HepG2 (cell line): ENCODE measurements around the gene SPINK4. TPM values are rescaled to one million over a fixed set of nuclear protein-coding genes. Genes with fewer than 3 reads are reported as not detected.

Experiments
- ATF5 ChIP-seq: sonication (generic); formaldehyde crosslinking; IDR thresholded peaks from 2 replicates; pipeline ENCODE4 v1.4.0; 2020; ENCODE audit warnings: mild to moderate bottlenecking, low read depth, missing genetic modification reagents
- HHEX ChIP-seq: IDR thresholded peaks from 2 replicates; pipeline ENCODE4 v1.6.1; 2016; ENCODE audit warnings: control low read depth
- KLF11 ChIP-seq: IDR thresholded peaks from 2 replicates; pipeline ENCODE4 v1.6.1; 2016; ENCODE audit warnings: missing compliant biosample characterization
- PAWR ChIP-seq: sonication (generic); formaldehyde crosslinking; IDR thresholded peaks from 2 replicates; pipeline ENCODE4 v1.4.0; 2020; ENCODE audit warnings: missing genetic modification reagents, mild to moderate bottlenecking, borderline replicate concordance
- PHF20 ChIP-seq: sonication (generic); formaldehyde crosslinking; IDR thresholded peaks from 2 replicates; pipeline ENCODE4 v1.5.0; 2020; ENCODE audit warnings: mild to moderate bottlenecking, missing genetic modification reagents
- ZNF34 ChIP-seq: sonication (generic); formaldehyde crosslinking; IDR thresholded peaks from 2 replicates; pipeline ENCODE4 v1.4.0; 2020; ENCODE audit warnings: mild to moderate bottlenecking, missing genetic modification reagents, borderline replicate concordance
- ZNF724P ChIP-seq: sonication (generic); formaldehyde crosslinking; IDR thresholded peaks from 2 replicates; pipeline ENCODE4 v1.8.0; 2022; ENCODE audit warnings: missing genetic modification reagents, borderline replicate concordance
- polyA plus RNA-seq, 8 experiments: library from polyadenylated mRNA; depleted of rRNA in 3 of 8; stranded (reverse) in 7 of 8; unstranded in 1 of 8; fragments of >200 nt; fragmentation: Illumina TruSeq in 4 of 8; extraction: Trizol in 4 of 8; gene quantifications; 2 replicates each; pipeline versions ENCODE4 v1.2.1 to v1.2.3, GENCODE V29; 2011 to 2016; ENCODE audit warnings: low read depth in 4 of 8, missing spikeins in 1 of 8, mixed read lengths in 1 of 8; ENCODE audit not compliant: insufficient read depth in 1 of 8
- total RNA-seq, 5 experiments: library from RNA; depleted of rRNA; stranded (reverse); fragments of >200 nt; fragmentation: Illumina TruSeq; extraction: Trizol; gene quantifications; 2 replicates each; pipeline ENCODE4 v1.2.3, GENCODE V29; 2016; ENCODE audit warnings: low read depth in 1 of 5
- TF ChIP-seq, protein P1 (sequence below): sonication (generic); formaldehyde crosslinking; IDR thresholded peaks from 2 replicates; pipeline ENCODE4 v1.4.0; 2020; ENCODE audit warnings: mild to moderate bottlenecking, missing genetic modification reagents, borderline replicate concordance
- TF ChIP-seq, protein P2 (sequence below): sonication (generic); formaldehyde crosslinking; IDR thresholded peaks from 2 replicates; pipeline ENCODE4 v1.5.0; 2020; ENCODE audit warnings: mild to moderate bottlenecking, missing genetic modification reagents, moderate library complexity
- TF ChIP-seq, protein P3 (sequence below): sonication (generic); formaldehyde crosslinking; IDR thresholded peaks from 2 replicates; pipeline ENCODE4 v1.8.1; 2023; ENCODE audit warnings: missing genetic modification reagents, inconsistent platforms, borderline replicate concordance
- TF ChIP-seq, protein P4 (sequence below): sonication (generic); formaldehyde crosslinking; IDR thresholded peaks from 2 replicates; pipeline ENCODE4 v1.4.0; 2020; ENCODE audit warnings: mild to moderate bottlenecking, missing genetic modification reagents
- TF ChIP-seq, protein P5 (sequence below): sonication (generic); formaldehyde crosslinking; IDR thresholded peaks from 2 replicates; pipeline ENCODE4 v1.4.0; 2020; ENCODE audit warnings: low read depth, mild to moderate bottlenecking, missing genetic modification reagents

Gene SPINK4
- total and polyA plus RNA-seq, 2 of the 13 experiments (the other 11 are each of a cell fraction or from before 2014, with no cell fraction given) = 0.53 to 3.4 TPM

DNA sequence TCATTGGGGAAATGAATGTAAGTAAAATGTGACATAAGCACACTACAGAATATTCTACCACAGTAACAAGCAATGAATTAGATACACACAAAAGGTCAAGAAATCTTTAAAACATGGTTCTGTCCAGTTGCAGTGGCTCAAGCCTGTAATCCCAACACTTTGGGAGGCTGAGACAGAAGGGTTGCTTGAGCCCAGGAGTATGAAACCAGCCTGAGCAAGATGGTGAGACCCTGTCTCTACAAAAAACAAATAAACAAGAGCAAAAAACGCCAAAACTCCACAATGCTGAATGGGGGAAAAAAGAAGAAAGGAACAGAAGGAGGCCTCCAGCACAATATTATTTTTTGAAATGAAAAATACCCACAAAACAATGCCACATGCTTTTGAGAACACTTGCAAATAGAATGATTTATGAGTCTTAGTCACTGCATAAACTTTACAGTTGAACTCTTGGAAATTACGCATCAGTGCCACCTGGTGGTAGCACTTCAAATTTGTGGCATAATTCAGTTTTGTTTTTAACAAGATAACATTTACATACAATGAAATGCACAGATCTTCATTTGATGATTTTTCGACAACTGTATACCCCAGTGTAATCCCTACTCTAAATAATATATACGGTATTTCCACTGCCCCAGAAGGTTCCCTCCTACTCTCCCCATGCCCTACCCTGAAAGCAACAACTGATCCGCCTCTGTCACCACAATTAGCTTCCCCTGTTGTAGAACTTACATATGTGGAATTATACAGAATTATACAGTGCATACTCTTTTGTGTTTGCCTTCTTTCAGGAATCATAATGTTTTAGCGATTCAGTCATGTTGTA, 14.4 kb upstream of the SPINK4 start (continued):
- TF ChIP-seq ATF5 (CRISPR knock-in tag) (no peak), ZNF34 (CRISPR knock-in tag) (no peak), ZNF724P (CRISPR knock-in tag) (no peak), PAWR (CRISPR knock-in tag) (no peak), HHEX (CRISPR knock-in tag) (no peak), PHF20 (CRISPR knock-in tag) (no peak), KLF11 (CRISPR knock-in tag) (no peak)
- TF ChIP-seq, protein P1, sequence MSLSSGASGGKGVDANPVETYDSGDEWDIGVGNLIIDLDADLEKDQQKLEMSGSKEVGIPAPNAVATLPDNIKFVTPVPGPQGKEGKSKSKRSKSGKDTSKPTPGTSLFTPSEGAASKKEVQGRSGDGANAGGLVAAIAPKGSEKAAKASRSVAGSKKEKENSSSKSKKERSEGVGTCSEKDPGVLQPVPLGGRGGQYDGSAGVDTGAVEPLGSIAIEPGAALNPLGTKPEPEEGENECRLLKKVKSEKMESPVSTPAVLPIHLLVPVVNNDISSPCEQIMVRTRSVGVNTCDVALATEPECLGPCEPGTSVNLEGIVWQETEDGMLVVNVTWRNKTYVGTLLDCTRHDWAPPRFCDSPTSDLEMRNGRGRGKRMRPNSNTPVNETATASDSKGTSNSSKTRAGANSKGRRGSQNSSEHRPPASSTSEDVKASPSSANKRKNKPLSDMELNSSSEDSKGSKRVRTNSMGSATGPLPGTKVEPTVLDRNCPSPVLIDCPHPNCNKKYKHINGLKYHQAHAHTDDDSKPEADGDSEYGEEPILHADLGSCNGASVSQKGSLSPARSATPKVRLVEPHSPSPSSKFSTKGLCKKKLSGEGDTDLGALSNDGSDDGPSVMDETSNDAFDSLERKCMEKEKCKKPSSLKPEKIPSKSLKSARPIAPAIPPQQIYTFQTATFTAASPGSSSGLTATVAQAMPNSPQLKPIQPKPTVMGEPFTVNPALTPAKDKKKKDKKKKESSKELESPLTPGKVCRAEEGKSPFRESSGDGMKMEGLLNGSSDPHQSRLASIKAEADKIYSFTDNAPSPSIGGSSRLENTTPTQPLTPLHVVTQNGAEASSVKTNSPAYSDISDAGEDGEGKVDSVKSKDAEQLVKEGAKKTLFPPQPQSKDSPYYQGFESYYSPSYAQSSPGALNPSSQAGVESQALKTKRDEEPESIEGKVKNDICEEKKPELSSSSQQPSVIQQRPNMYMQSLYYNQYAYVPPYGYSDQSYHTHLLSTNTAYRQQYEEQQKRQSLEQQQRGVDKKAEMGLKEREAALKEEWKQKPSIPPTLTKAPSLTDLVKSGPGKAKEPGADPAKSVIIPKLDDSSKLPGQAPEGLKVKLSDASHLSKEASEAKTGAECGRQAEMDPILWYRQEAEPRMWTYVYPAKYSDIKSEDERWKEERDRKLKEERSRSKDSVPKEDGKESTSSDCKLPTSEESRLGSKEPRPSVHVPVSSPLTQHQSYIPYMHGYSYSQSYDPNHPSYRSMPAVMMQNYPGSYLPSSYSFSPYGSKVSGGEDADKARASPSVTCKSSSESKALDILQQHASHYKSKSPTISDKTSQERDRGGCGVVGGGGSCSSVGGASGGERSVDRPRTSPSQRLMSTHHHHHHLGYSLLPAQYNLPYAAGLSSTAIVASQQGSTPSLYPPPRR (CRISPR knock-in tag) = no peak
- TF ChIP-seq, protein P2, sequence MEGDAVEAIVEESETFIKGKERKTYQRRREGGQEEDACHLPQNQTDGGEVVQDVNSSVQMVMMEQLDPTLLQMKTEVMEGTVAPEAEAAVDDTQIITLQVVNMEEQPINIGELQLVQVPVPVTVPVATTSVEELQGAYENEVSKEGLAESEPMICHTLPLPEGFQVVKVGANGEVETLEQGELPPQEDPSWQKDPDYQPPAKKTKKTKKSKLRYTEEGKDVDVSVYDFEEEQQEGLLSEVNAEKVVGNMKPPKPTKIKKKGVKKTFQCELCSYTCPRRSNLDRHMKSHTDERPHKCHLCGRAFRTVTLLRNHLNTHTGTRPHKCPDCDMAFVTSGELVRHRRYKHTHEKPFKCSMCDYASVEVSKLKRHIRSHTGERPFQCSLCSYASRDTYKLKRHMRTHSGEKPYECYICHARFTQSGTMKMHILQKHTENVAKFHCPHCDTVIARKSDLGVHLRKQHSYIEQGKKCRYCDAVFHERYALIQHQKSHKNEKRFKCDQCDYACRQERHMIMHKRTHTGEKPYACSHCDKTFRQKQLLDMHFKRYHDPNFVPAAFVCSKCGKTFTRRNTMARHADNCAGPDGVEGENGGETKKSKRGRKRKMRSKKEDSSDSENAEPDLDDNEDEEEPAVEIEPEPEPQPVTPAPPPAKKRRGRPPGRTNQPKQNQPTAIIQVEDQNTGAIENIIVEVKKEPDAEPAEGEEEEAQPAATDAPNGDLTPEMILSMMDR (CRISPR knock-in tag) = peak; percentile 75
- TF ChIP-seq, protein P3, sequence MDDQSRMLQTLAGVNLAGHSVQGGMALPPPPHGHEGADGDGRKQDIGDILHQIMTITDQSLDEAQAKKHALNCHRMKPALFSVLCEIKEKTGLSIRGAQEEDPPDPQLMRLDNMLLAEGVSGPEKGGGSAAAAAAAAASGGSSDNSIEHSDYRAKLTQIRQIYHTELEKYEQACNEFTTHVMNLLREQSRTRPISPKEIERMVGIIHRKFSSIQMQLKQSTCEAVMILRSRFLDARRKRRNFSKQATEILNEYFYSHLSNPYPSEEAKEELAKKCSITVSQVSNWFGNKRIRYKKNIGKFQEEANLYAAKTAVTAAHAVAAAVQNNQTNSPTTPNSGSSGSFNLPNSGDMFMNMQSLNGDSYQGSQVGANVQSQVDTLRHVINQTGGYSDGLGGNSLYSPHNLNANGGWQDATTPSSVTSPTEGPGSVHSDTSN (CRISPR knock-in tag) = no peak
- TF ChIP-seq, protein P4, sequence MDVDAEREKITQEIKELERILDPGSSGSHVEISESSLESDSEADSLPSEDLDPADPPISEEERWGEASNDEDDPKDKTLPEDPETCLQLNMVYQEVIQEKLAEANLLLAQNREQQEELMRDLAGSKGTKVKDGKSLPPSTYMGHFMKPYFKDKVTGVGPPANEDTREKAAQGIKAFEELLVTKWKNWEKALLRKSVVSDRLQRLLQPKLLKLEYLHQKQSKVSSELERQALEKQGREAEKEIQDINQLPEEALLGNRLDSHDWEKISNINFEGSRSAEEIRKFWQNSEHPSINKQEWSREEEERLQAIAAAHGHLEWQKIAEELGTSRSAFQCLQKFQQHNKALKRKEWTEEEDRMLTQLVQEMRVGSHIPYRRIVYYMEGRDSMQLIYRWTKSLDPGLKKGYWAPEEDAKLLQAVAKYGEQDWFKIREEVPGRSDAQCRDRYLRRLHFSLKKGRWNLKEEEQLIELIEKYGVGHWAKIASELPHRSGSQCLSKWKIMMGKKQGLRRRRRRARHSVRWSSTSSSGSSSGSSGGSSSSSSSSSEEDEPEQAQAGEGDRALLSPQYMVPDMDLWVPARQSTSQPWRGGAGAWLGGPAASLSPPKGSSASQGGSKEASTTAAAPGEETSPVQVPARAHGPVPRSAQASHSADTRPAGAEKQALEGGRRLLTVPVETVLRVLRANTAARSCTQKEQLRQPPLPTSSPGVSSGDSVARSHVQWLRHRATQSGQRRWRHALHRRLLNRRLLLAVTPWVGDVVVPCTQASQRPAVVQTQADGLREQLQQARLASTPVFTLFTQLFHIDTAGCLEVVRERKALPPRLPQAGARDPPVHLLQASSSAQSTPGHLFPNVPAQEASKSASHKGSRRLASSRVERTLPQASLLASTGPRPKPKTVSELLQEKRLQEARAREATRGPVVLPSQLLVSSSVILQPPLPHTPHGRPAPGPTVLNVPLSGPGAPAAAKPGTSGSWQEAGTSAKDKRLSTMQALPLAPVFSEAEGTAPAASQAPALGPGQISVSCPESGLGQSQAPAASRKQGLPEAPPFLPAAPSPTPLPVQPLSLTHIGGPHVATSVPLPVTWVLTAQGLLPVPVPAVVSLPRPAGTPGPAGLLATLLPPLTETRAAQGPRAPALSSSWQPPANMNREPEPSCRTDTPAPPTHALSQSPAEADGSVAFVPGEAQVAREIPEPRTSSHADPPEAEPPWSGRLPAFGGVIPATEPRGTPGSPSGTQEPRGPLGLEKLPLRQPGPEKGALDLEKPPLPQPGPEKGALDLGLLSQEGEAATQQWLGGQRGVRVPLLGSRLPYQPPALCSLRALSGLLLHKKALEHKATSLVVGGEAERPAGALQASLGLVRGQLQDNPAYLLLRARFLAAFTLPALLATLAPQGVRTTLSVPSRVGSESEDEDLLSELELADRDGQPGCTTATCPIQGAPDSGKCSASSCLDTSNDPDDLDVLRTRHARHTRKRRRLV = no peak
- TF ChIP-seq, protein P5, sequence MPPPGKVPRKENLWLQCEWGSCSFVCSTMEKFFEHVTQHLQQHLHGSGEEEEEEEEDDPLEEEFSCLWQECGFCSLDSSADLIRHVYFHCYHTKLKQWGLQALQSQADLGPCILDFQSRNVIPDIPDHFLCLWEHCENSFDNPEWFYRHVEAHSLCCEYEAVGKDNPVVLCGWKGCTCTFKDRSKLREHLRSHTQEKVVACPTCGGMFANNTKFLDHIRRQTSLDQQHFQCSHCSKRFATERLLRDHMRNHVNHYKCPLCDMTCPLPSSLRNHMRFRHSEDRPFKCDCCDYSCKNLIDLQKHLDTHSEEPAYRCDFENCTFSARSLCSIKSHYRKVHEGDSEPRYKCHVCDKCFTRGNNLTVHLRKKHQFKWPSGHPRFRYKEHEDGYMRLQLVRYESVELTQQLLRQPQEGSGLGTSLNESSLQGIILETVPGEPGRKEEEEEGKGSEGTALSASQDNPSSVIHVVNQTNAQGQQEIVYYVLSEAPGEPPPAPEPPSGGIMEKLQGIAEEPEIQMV (CRISPR knock-in tag) = no peak
